SJSA1 (cell line): Measurements from ENCODE around the gene CEP97. TPM values are rescaled to one million over a fixed set of nuclear protein-coding genes. Genes with fewer than 3 reads are reported as not detected.
A peak's percentile ranks its signal among the peaks of the same experiment; 100 is the strongest.
"Not testable (repeated sequence)": the region's sequence is repeated elsewhere in the genome, so short reads cannot be mapped to it uniquely, and the experiment has no call there.

Experiments used
- DNase-seq, 2 experiments: peaks; one replicate each; pipeline ENCODE4 v3.0.0-alpha.2; 2015 to 2020; ENCODE audit warnings: low spot score in 2 of 2, low read depth in 1 of 2
- H3K27ac ChIP-seq: fragments of 250-450 bp; sonication (Bioruptor Pico); 2 replicates; pipeline ENCODE4 v1.5.1; 2020; ENCODE audit warnings: mild to moderate bottlenecking, moderate library complexity
- H3K27me3 ChIP-seq: fragments of 250-450 bp; sonication (Bioruptor Pico); replicated peaks from 2 replicates; pipeline ENCODE4 v1.5.1; 2020; ENCODE audit warnings: mild to moderate bottlenecking, moderate library complexity
- H3K36me3 ChIP-seq: fragments of 250-450 bp; sonication (Bioruptor Pico); 2 replicates; pipeline ENCODE4 v1.5.1; 2020; ENCODE audit warnings: mild to moderate bottlenecking
- H3K4me1 ChIP-seq: fragments of 250-450 bp; sonication (Bioruptor Pico); replicated peaks from 2 replicates; pipeline ENCODE4 v1.6.1; 2021; ENCODE audit warnings: mild to moderate bottlenecking
- H3K4me3 ChIP-seq: fragments of 250-450 bp; sonication (Bioruptor Pico); 2 replicates; pipeline ENCODE4 v1.5.1; 2020; ENCODE audit warnings: mild to moderate bottlenecking
- H3K9me3 ChIP-seq: fragments of 250-450 bp; sonication (Bioruptor Pico); replicated peaks from 2 replicates; pipeline ENCODE4 v1.5.1; 2020; ENCODE audit warnings: mild to moderate bottlenecking
- total RNA-seq: library from RNA; depleted of rRNA; stranded (reverse); fragments of >200 nt; shearing (Covaris generic); gene quantifications from 2 replicates; pipeline ENCODE4 v1.2.3, GENCODE V29; 2014; rRNA removed

CEP97 gene
- 16.8 and 20.8 TPM in 2 replicates for total RNA-seq

- Histone ChIP-seq H3K27me3 (no peaks in the 10 kb centered on the region), H3K9me3 (no peaks in the 10 kb centered on the region), H3K27ac (peak within 1 kb of the TSS; percentile 78), H3K4me1 (peaks cover 10% of the 10 kb centered on the region), H3K4me3 (peak within 1 kb of the TSS; percentile 65), H3K36me3 (peaks cover 27% of the 10 kb centered on the region)
- peak; percentile 85 to 94 for DNase-seq
Measured at GRCh38 chr3:101724329-101725193, at the start of gene CEP97. Gene CEP97, plus strand, starts transcription at chr3:101724614. Its CDS starts 63 bp downstream, at chr3:101724677.

- peak overlapping the region; percentile 85 for H3K4me3 ChIP-seq
- no peaks in the 10 kb centered on the region for H3K9me3 ChIP-seq
- H3K27ac ChIP-seq, result peak overlapping the region; percentile 15; the same call in 1 of the 2 replicates
- DNase-seq, result no peak
- H3K36me3 ChIP-seq, result peaks cover 39% of the 10 kb centered on the region
- H3K27me3 ChIP-seq, result no peaks in the 10 kb centered on the region
- peaks cover 6% of the 10 kb centered on the region; the same call in 1 of the 2 replicates for H3K4me1 ChIP-seq
Measured at GRCh38 chr3:101675709-101676215, 48.7 kb upstream of the CEP97 start.

- DNase-seq, result peak; percentile 94 to 96
- H3K9me3 ChIP-seq, result no peaks in the 10 kb centered on the region
- peak overlapping the region; percentile 85 for H3K4me3 ChIP-seq
- peaks cover 6% of the 10 kb centered on the region; the same call in 1 of the 2 replicates for H3K4me1 ChIP-seq
- H3K27ac ChIP-seq, result peak overlapping the region; percentile 50
- peaks cover 39% of the 10 kb centered on the region for H3K36me3 ChIP-seq
- no peaks in the 10 kb centered on the region for H3K27me3 ChIP-seq
Measured at GRCh38 chr3:101676216-101676764, 48.1 kb upstream of the CEP97 start.

GRCh38 chr3:101676765-101677435 lies 47.5 kb upstream of the CEP97 start, which contains the start of gene ZBTB11:
Gene ZBTB11, minus strand, starts transcription at chr3:101677132. Its CDS starts 218 bp downstream, at chr3:101676914.
- Histone ChIP-seq H3K4me1 (peaks cover 6% of the 10 kb centered on the region; the same call in 1 of the 2 replicates), H3K27me3 (no peaks in the 10 kb centered on the region), H3K27ac (peak within 1 kb of the TSS; percentile 50), H3K4me3 (peak within 1 kb of the TSS; percentile 85), H3K36me3 (peaks cover 39% of the 10 kb centered on the region), H3K9me3 (no peaks in the 10 kb centered on the region)
- peak; percentile 95 to 98 for DNase-seq

GRCh38 chr3:101677436-101678286 lies 46.8 kb upstream of the CEP97 start:
- no peaks in the 10 kb centered on the region for H3K9me3 ChIP-seq
- H3K27ac ChIP-seq, result no peak overlapping the region
- no peak for DNase-seq
- H3K4me1 ChIP-seq, result peaks cover 6% of the 10 kb centered on the region; the same call in 1 of the 2 replicates
- H3K36me3 ChIP-seq, result peaks cover 45% of the 10 kb centered on the region
- H3K27me3 ChIP-seq, result no peaks in the 10 kb centered on the region
- peak overlapping the region; percentile 85 for H3K4me3 ChIP-seq

GRCh38 chr3:101678837-101679236 lies 45.6 kb upstream of the CEP97 start:
- H3K27me3 ChIP-seq, H3K9me3 ChIP-seq, H3K4me3 ChIP-seq, H3K4me1 ChIP-seq, DNase-seq, H3K27ac ChIP-seq: not testable (repeated sequence)
- peaks cover 57% of the 10 kb centered on the region for H3K36me3 ChIP-seq

- Histone ChIP-seq H3K27me3 (no peaks in the 10 kb centered on the region), H3K4me3 (no peak overlapping the region), H3K4me1 (peaks cover 15% of the 10 kb centered on the region; the same call in 1 of the 2 replicates), H3K27ac (no peak overlapping the region), H3K9me3 (no peaks in the 10 kb centered on the region), H3K36me3 (peaks cover 71% of the 10 kb centered on the region)
- no peak for DNase-seq
Measured at GRCh38 chr3:101680466-101680865, 43.9 kb upstream of the CEP97 start.

- Histone ChIP-seq H3K4me3 (peak overlapping the region; percentile 53), H3K4me1 (peaks cover 17% of the 10 kb centered on the region; the same call in 1 of the 2 replicates), H3K9me3 (no peaks in the 10 kb centered on the region), H3K27ac (peak overlapping the region; percentile 85; the same call in 1 of the 2 replicates), H3K36me3 (peaks cover 60% of the 10 kb centered on the region), H3K27me3 (no peaks in the 10 kb centered on the region)
- no peak for DNase-seq
Measured at GRCh38 chr3:101685050-101685400, 39.4 kb upstream of the CEP97 start.

GRCh38 chr3:101685870-101686307 lies 38.5 kb upstream of the CEP97 start:
- H3K27ac ChIP-seq, result peak overlapping the region; percentile 85
- no peak for DNase-seq
- H3K27me3 ChIP-seq, result no peaks in the 10 kb centered on the region
- H3K4me1 ChIP-seq, result peaks cover 17% of the 10 kb centered on the region; the same call in 1 of the 2 replicates
- peak overlapping the region; percentile 53 for H3K4me3 ChIP-seq
- peaks cover 51% of the 10 kb centered on the region for H3K36me3 ChIP-seq
- H3K9me3 ChIP-seq, result no peaks in the 10 kb centered on the region

GRCh38 chr3:101687142-101687931 lies 37.1 kb upstream of the CEP97 start:
- Histone ChIP-seq H3K4me1 (peaks cover 17% of the 10 kb centered on the region; the same call in 1 of the 2 replicates), H3K9me3 (no peaks in the 10 kb centered on the region), H3K27me3 (no peaks in the 10 kb centered on the region), H3K27ac (peak overlapping the region; percentile 85), H3K36me3 (peaks cover 37% of the 10 kb centered on the region), H3K4me3 (peak overlapping the region; percentile 53)
- DNase-seq, result peak in 1 of 2 experiments; percentile 15

- no peak overlapping the region for H3K27ac ChIP-seq
- H3K27me3 ChIP-seq, result no peaks in the 10 kb centered on the region
- H3K36me3 ChIP-seq, result peaks cover 17% of the 10 kb centered on the region
- DNase-seq, result no peak
- H3K4me3 ChIP-seq, result no peak overlapping the region
- peaks cover 16% of the 10 kb centered on the region; the same call in 1 of the 2 replicates for H3K4me1 ChIP-seq
- H3K9me3 ChIP-seq, result no peaks in the 10 kb centered on the region
Measured at GRCh38 chr3:101689286-101689685, 35.1 kb upstream of the CEP97 start.

GRCh38 chr3:101690972-101691371 lies 33.4 kb upstream of the CEP97 start:
- H3K9me3 ChIP-seq, result no peaks in the 10 kb centered on the region
- H3K4me3 ChIP-seq, result no peak overlapping the region
- peaks cover 6% of the 10 kb centered on the region; the same call in 1 of the 2 replicates for H3K4me1 ChIP-seq
- no peak for DNase-seq
- H3K27me3 ChIP-seq, result no peaks in the 10 kb centered on the region
- H3K36me3 ChIP-seq, result peaks cover 3% of the 10 kb centered on the region
- no peak overlapping the region for H3K27ac ChIP-seq
